HG03159 (cell line): ENCODE measurements around the gene METTL15.
"Not testable (repeated sequence)": the region's sequence is repeated elsewhere in the genome, so short reads cannot be mapped to it uniquely, and the experiment has no call there.

Experiments used
- ATAC-seq: cut with Tn5 transposase; IDR thresholded peaks from one replicate; pipeline ENCODE4 v1.9.1; 2021; ENCODE audit warnings: mild to moderate bottlenecking, moderate library complexity; ENCODE audit not compliant: unreplicated experiment

The METTL15 gene

GRCh38 chr11:28378095-28378494, 269.9 kb downstream of the METTL15 start:
- ATAC-seq = not testable (repeated sequence)
